Skeletal muscle satellite cell (primary cell): ENCODE data around the gene EPHB4.
"Not testable (repeated sequence)": the region's sequence is repeated elsewhere in the genome, so short reads cannot be mapped to it uniquely, and the experiment has no call there.

Experiments
- H3K27me3 ChIP-seq: 2 replicates; pipeline ENCODE4 v1.7.0; 2013; ENCODE audit warnings: low read length; ENCODE audit not compliant: control insufficient read depth, insufficient read depth
- H3K36me3 ChIP-seq: 2 replicates; pipeline ENCODE4 v1.7.0; 2013; ENCODE audit warnings: mild to moderate bottlenecking, control low read depth, low read length; ENCODE audit not compliant: insufficient read depth
- H3K4me1 ChIP-seq: 2 replicates; pipeline ENCODE4 v1.7.0; 2013; ENCODE audit warnings: low read length; ENCODE audit not compliant: control insufficient read depth, insufficient read depth
- H3K4me2 ChIP-seq: 2 replicates; pipeline ENCODE4 v1.7.0; 2013; ENCODE audit warnings: mild to moderate bottlenecking, low read length
- H3K4me3 ChIP-seq: 2 replicates; pipeline ENCODE4 v1.7.0; 2013; ENCODE audit warnings: low read length
- H3K9ac ChIP-seq: 2 replicates; pipeline ENCODE4 v1.7.0; 2013; ENCODE audit warnings: mild to moderate bottlenecking, low read depth, low read length, moderate library complexity
- H3K9me3 ChIP-seq: replicated peaks from 2 replicates; pipeline ENCODE4 v1.7.0; 2013; ENCODE audit warnings: mild to moderate bottlenecking, control low read depth, low read length

Gene EPHB4

GRCh38 chr7:100817097-100817496, 10.2 kb downstream of the EPHB4 start:
- no peak overlapping the region for H3K4me3 ChIP-seq
- H3K4me2 ChIP-seq = no peak overlapping the region
- no peaks in the 10 kb centered on the region for H3K4me1 ChIP-seq
- H3K9me3 ChIP-seq = no peaks in the 10 kb centered on the region
- no peaks in the 10 kb centered on the region for H3K27me3 ChIP-seq
- peaks cover 51% of the 10 kb centered on the region for H3K36me3 ChIP-seq
- no peak overlapping the region for H3K9ac ChIP-seq

GRCh38 chr7:100816515-100816914, 10.8 kb downstream of the EPHB4 start:
- not testable (repeated sequence) for H3K4me1 ChIP-seq, H3K9ac ChIP-seq, H3K4me2 ChIP-seq, H3K4me3 ChIP-seq, H3K27me3 ChIP-seq, H3K9me3 ChIP-seq
- peaks cover 51% of the 10 kb centered on the region for H3K36me3 ChIP-seq

DNA sequence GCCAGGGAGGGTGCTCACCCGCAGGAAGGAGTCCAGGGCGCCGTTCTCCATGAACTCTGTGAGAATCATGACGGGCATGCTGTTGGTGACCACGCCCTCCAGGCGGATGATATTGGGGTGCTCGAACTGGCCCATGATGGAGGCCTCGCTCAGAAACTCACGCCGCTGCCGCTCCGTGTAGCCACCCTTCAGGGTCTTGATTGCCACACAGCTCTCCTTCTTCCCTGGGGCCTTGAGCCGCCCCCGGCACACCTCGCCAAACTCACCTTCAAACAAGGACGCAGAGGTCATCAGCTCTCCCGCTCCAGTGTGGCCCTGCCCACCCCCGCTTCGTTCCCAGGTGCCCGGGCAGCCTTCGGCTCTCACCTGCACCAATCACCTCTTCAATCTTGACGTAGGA, 14.6 kb downstream of the EPHB4 start:
- Histone ChIP-seq H3K4me2 (no peak overlapping the region), H3K9ac (no peak overlapping the region), H3K36me3 (peaks cover 52% of the 10 kb centered on the region), H3K4me3 (no peak overlapping the region), H3K4me1 (no peaks in the 10 kb centered on the region), H3K9me3 (no peaks in the 10 kb centered on the region), H3K27me3 (no peaks in the 10 kb centered on the region)

- Histone ChIP-seq H3K4me3 (no peak overlapping the region), H3K4me1 (no peaks in the 10 kb centered on the region), H3K4me2 (no peak overlapping the region), H3K27me3 (no peaks in the 10 kb centered on the region), H3K9ac (no peak overlapping the region), H3K9me3 (no peaks in the 10 kb centered on the region), H3K36me3 (peaks cover 54% of the 10 kb centered on the region)
Observed at GRCh38 chr7:100811480-100811879, 15.8 kb downstream of the EPHB4 start.

DNA sequence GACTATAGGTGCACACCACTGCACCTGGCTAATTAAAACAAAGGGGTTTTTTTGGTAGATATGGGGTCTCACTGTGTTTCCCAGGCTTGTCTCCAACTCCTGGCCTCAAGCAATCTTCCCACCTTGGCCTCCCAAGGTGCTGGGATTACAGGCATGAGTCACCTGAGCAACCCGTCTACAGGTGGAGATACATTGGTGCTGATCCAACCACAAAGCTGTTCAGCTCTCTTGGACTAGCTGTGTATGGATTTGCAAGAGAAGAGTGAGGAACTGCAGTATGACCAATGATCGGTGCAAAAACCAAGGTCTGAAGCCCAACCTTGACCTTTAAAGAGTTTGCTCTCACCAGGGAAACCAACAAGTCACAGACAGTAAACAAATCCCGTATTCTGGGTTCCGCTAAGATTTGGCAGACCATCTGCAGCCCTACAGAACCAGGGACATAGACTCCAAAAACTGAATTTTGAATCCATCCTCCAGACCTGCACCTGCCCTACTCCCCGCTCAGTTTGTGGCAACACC, 18.9 kb downstream of the EPHB4 start:
- H3K9me3 ChIP-seq = no peaks in the 10 kb centered on the region
- peaks cover 51% of the 10 kb centered on the region for H3K36me3 ChIP-seq
- H3K4me1 ChIP-seq = peaks cover 5% of the 10 kb centered on the region
- H3K9ac ChIP-seq = no peak overlapping the region
- no peak overlapping the region for H3K4me3 ChIP-seq
- no peaks in the 10 kb centered on the region for H3K27me3 ChIP-seq
- H3K4me2 ChIP-seq = no peak overlapping the region

GRCh38 chr7:100806883-100807282, 20.4 kb downstream of the EPHB4 start:
- H3K27me3 ChIP-seq, H3K4me3 ChIP-seq, H3K4me2 ChIP-seq, H3K9ac ChIP-seq, H3K9me3 ChIP-seq: not testable (repeated sequence)
- peaks cover 48% of the 10 kb centered on the region for H3K36me3 ChIP-seq
- peaks cover 20% of the 10 kb centered on the region for H3K4me1 ChIP-seq

DNA sequence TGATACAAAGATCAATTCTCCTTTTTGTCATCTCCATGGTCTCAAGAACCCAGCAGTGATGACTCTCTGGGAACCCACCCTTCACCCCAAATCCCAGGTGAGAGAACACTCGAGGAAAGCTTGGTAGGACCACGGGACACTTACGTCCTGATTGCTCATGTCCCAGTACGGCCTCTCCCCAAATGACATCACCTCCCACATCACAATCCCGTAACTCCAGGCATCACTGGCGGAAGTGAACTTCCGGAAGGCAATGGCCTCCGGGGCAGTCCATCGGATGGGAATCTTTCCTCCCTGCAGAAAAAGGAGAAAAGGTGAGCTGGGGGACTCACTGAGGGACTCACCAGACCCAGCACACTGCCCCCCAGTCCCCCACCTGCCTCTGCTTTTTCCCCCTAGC, 21.0 kb downstream of the EPHB4 start:
- H3K9me3 ChIP-seq = no peaks in the 10 kb centered on the region
- no peak overlapping the region for H3K9ac ChIP-seq
- H3K27me3 ChIP-seq = no peaks in the 10 kb centered on the region
- peaks cover 45% of the 10 kb centered on the region for H3K36me3 ChIP-seq
- H3K4me2 ChIP-seq = no peak overlapping the region
- H3K4me1 ChIP-seq = peaks cover 23% of the 10 kb centered on the region
- no peak overlapping the region for H3K4me3 ChIP-seq

DNA sequence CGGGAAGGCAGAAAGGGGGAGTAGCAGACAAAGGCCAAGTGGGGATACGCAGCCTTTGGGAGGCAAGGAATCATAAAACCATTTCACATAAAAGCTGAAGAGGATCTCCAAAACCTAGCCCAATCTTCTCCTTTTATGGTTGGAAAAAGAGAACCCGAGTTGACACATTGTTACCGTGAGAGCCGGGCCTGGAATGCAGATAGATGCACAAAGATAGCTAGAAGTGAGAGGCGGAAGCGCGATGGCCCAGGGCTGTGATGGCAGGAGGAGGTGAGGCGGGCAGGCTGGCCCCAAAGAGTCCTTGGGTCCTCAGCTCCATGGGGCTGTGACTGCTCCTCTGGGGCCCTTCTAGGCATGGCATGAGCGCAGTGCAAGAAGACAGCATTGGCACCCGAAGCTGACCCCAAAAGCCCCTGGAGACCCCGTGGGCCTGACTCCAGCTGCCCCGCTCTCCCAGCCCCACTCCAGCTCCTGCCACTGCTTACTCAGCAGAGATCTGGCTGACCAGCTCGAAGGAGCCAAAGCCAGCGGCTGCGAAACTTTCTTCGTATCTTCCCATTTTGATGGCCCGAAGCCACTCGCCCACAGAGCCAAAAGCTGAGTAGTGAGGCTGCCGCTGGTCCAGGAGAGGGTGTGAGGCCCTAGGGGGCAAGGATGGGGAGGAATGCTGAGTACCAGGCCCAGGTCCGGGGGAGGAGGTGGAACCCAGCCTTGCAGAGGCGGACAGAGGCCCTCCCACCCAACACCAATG, 22.5 kb downstream of the EPHB4 start:
- Histone ChIP-seq H3K4me2 (no peak overlapping the region), H3K4me1 (peaks cover 23% of the 10 kb centered on the region), H3K9me3 (no peaks in the 10 kb centered on the region), H3K9ac (no peak overlapping the region), H3K27me3 (no peaks in the 10 kb centered on the region), H3K36me3 (peaks cover 45% of the 10 kb centered on the region), H3K4me3 (no peak overlapping the region)

GRCh38 chr7:100803398-100804161, 23.7 kb downstream of the EPHB4 start:
- Histone ChIP-seq H3K9ac (peak overlapping the region; percentile 58), H3K27me3 (no peaks in the 10 kb centered on the region), H3K36me3 (peaks cover 36% of the 10 kb centered on the region), H3K4me2 (peak overlapping the region; percentile 67), H3K4me3 (peak overlapping the region; percentile 2), H3K9me3 (no peaks in the 10 kb centered on the region), H3K4me1 (peaks cover 23% of the 10 kb centered on the region)

DNA sequence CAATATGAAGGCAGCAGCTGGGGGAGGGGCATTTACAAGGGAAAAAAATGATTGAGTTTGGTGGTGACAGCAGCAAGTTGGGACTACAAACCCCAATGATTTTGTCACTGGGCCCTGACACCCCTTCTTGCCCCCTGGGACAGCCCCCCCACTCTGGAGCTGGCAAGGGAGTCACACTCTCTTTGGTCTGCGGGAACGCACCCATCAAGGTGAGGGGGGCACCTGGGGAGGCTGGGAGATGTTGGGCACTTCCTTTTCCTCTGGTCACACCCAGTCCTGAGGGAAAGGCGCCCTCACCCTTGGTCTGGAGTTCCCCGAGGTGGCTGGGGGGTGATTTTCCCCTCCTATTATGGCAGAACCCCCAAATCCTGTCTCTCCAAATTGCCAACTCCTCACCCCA, 24.4 kb downstream of the EPHB4 start:
- peak overlapping the region; percentile 2 for H3K4me3 ChIP-seq
- no peaks in the 10 kb centered on the region for H3K27me3 ChIP-seq
- no peak overlapping the region for H3K9ac ChIP-seq
- peak overlapping the region; percentile 67 for H3K4me2 ChIP-seq
- H3K36me3 ChIP-seq = peaks cover 29% of the 10 kb centered on the region
- no peaks in the 10 kb centered on the region for H3K9me3 ChIP-seq
- H3K4me1 ChIP-seq = peaks cover 23% of the 10 kb centered on the region

GRCh38 chr7:100801833-100802568, 25.3 kb downstream of the EPHB4 start:
- H3K9me3 ChIP-seq = no peaks in the 10 kb centered on the region
- H3K4me1 ChIP-seq = peaks cover 23% of the 10 kb centered on the region
- no peak overlapping the region for H3K4me3 ChIP-seq
- peak overlapping the region; percentile 58 for H3K4me2 ChIP-seq
- H3K9ac ChIP-seq = peak overlapping the region; percentile 36
- H3K36me3 ChIP-seq = peaks cover 21% of the 10 kb centered on the region
- no peaks in the 10 kb centered on the region for H3K27me3 ChIP-seq
